Mesothelial cell of epicardium (in vitro differentiated cells): ENCODE data around the gene CREM. TPM values are rescaled to one million over a fixed set of nuclear protein-coding genes. Genes with fewer than 3 reads are reported as not detected.

Experiments
- DNase-seq, 2 experiments: peaks; one replicate each; pipeline ENCODE4 v3.0.0; 2021; ENCODE audit warnings: low spot score in 2 of 2; ENCODE audit not compliant: unreplicated experiment in 2 of 2
- H3K27ac Mint-ChIP-seq: 2 replicates; pipeline ENCODE4 v1.8.0; 2021; ENCODE audit warnings: mixed read lengths
- H3K27me3 Mint-ChIP-seq: 2 replicates; pipeline ENCODE4 v1.8.0; 2021; ENCODE audit warnings: low read depth, mixed read lengths
- H3K36me3 Mint-ChIP-seq: 2 replicates; pipeline ENCODE4 v1.8.0; 2021; ENCODE audit warnings: mixed read lengths
- H3K4me1 Mint-ChIP-seq: 2 replicates; pipeline ENCODE4 v1.8.0; 2021; ENCODE audit warnings: mixed read lengths
- H3K4me3 Mint-ChIP-seq: 2 replicates; pipeline ENCODE4 v1.8.0; 2021; ENCODE audit warnings: mild to moderate bottlenecking, moderate library complexity, mixed read lengths
- H3K9me3 Mint-ChIP-seq: 2 replicates; pipeline ENCODE4 v1.8.0; 2021; ENCODE audit warnings: mixed read lengths
- total RNA-seq: library from RNA; stranded (reverse); gene quantifications from 3 replicates; pipeline ENCODE4 v1.2.1, GENCODE V29; 2021
- TF ChIP-seq, protein P1 (sequence below): fragments of 200-600 bp; sonication (generic); IDR thresholded peaks from one replicate; pipeline ENCODE4 v1.5.0; 2021; ENCODE audit warnings: antibody characterized with exemption; ENCODE audit not compliant: unreplicated experiment

Gene CREM
- total RNA-seq, 1 donor from 2014 or later: 34.2 TPM

DNA sequence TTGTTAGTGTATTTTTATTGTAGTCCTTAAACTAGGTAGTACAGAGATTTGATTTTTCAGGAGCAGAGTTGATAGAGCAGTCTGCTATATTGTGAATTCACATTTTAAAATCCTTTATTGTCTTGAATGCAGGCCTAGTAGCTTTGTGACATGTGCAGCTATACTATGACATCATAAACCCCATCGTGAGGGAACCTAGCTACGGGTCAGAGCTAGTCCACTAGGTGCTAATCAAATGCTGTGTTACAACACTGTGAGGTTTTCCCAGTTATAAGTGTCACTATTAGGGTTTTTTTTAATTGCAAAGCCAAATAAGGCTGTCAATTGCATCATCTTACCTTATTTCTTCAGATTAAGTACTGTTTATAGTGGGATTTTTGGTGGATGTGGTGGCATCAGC is 40.7 kb downstream of the CREM start:
- H3K4me1 Mint-ChIP-seq: peaks cover 6% of the 10 kb centered on the region
- TF ChIP-seq, protein P1, sequence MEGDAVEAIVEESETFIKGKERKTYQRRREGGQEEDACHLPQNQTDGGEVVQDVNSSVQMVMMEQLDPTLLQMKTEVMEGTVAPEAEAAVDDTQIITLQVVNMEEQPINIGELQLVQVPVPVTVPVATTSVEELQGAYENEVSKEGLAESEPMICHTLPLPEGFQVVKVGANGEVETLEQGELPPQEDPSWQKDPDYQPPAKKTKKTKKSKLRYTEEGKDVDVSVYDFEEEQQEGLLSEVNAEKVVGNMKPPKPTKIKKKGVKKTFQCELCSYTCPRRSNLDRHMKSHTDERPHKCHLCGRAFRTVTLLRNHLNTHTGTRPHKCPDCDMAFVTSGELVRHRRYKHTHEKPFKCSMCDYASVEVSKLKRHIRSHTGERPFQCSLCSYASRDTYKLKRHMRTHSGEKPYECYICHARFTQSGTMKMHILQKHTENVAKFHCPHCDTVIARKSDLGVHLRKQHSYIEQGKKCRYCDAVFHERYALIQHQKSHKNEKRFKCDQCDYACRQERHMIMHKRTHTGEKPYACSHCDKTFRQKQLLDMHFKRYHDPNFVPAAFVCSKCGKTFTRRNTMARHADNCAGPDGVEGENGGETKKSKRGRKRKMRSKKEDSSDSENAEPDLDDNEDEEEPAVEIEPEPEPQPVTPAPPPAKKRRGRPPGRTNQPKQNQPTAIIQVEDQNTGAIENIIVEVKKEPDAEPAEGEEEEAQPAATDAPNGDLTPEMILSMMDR: no peak
- H3K36me3 Mint-ChIP-seq: peaks cover 14% of the 10 kb centered on the region
- peaks cover 11% of the 10 kb centered on the region for H3K9me3 Mint-ChIP-seq
- no peak for DNase-seq
- H3K4me3 Mint-ChIP-seq: no peak overlapping the region
- H3K27me3 Mint-ChIP-seq: no peaks in the 10 kb centered on the region
- no peak overlapping the region for H3K27ac Mint-ChIP-seq

DNA sequence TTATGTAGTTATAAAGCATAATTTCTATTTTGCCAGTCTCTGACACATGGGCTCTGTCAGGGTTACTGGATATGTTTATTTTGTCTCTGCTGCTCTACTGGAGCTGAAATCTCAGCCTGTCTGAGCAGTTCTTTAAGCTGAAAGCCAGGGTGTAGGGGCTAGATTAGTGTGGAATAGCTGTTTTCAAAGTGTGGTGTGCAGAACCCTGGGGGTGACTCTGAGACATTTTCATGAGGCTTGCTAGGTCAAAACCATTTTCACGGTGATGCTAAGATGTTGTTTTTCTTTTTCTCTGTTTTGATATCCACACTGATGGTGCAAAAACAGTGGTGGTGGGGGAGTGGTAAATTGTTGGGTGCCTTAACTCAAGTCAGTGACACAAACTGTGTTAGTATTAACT is 45.5 kb downstream of the CREM start:
- Mint-ChIP-seq H3K4me3 (no peak overlapping the region), H3K27me3 (no peaks in the 10 kb centered on the region), H3K9me3 (peaks cover 5% of the 10 kb centered on the region), H3K27ac (no peak overlapping the region), H3K36me3 (peaks cover 13% of the 10 kb centered on the region), H3K4me1 (peaks cover 16% of the 10 kb centered on the region)
- DNase-seq: no peak
- TF ChIP-seq, protein P1: no peak

DNA sequence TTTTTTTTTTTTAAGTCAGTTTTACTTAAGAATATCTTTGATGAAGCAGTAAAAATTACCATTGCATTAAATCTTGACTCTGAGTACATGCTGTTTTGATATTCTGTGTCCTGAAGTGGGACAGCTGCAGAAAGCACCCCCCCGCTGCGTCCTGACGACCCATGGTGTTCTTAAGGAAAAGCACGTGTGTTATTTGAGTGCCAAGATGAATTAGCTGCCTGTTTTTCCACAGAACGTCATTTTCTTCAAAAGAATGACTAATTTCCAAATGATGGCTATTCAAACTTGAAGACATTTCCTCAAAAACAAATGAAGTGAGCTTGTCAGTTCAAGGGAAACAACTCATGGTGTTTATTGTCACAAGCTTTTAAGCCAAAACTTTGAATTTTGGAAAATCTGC is 45.9 kb downstream of the CREM start:
- H3K27ac Mint-ChIP-seq: no peak overlapping the region
- TF ChIP-seq, protein P1: no peak
- H3K4me1 Mint-ChIP-seq: peaks cover 16% of the 10 kb centered on the region
- H3K4me3 Mint-ChIP-seq: no peak overlapping the region
- DNase-seq: no peak
- peaks cover 11% of the 10 kb centered on the region for H3K36me3 Mint-ChIP-seq
- H3K9me3 Mint-ChIP-seq: peaks cover 4% of the 10 kb centered on the region
- H3K27me3 Mint-ChIP-seq: no peaks in the 10 kb centered on the region

DNA sequence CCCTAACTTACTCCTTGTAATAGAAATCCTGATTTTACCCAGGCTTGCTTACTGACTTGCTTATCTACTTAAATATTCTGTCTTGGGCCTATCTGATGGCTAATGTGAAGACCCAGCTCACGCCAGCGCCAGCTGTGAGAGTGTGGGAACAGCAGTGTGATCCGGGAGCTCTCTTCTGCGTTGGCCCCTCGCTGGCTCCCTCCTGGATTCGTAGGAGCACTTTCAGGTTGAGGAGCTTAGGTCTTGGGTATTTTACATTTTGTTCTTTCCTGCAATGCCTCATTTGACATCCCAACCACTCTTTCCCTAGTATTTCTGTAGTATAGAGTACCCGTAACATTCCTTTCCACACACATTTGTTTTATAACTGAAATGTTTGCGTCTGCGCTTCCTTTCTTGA is 51.7 kb downstream of the CREM start:
- H3K36me3 Mint-ChIP-seq: peaks cover 10% of the 10 kb centered on the region
- H3K27me3 Mint-ChIP-seq: no peaks in the 10 kb centered on the region
- H3K4me1 Mint-ChIP-seq: peaks cover 5% of the 10 kb centered on the region
- H3K27ac Mint-ChIP-seq: peak overlapping the region; percentile 36
- no peak for DNase-seq
- TF ChIP-seq, protein P1: no peak
- H3K4me3 Mint-ChIP-seq: no peak overlapping the region
- no peaks in the 10 kb centered on the region for H3K9me3 Mint-ChIP-seq

DNA sequence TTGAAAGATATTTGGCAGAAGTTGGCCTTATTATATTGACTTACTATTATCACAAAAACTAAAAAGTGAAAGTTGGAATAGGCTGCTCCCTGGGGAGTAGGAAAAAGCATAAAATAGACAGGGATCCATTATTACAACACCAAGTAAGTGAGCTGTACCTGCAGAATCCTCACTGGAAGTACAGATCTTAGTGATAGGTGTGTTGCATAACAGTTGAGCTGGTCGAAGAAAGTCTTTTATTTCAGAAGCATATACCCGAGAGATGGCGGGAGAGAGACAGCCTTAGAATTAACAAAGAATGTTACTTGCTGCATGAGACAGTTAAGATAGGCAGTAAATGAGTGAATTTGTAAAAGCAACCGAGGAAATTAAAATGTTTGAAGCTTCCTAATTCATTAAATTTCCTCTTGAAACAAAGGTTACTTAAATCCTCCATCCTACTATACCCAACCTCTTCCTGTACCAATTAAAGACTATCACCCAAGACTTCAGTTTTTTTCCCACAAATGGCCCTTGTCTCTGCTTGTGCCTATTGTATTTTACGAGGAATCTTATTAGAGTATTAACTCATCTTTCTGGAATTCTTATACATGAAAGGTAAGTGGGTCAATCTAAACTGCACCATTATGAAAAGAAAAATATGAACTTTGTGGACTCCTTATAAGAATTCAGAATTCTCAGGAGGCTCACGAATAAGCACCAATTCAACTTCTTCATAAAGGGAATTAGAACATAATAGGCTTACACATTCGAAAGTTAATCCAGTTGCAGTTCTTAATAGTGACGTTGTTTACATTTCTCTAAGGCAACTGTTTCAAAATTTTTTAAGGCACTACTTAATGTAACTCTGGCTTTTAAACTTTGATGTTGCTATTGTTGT is 56.2 kb downstream of the CREM start:
- Mint-ChIP-seq H3K36me3 (peaks cover 10% of the 10 kb centered on the region), H3K9me3 (no peaks in the 10 kb centered on the region), H3K27me3 (no peaks in the 10 kb centered on the region), H3K4me1 (peaks cover 2% of the 10 kb centered on the region), H3K27ac (peak overlapping the region; percentile 4), H3K4me3 (no peak overlapping the region)
- DNase-seq: no peak
- TF ChIP-seq, protein P1: no peak
